ENCODE measurements around the gene C15orf61. TPM values are rescaled to one million over a fixed set of nuclear protein-coding genes. Genes with fewer than 3 reads are reported as not detected.

C15orf61 gene
- total RNA-seq, 1 donor from 2014 or later, result 7.7 TPM

DNA sequence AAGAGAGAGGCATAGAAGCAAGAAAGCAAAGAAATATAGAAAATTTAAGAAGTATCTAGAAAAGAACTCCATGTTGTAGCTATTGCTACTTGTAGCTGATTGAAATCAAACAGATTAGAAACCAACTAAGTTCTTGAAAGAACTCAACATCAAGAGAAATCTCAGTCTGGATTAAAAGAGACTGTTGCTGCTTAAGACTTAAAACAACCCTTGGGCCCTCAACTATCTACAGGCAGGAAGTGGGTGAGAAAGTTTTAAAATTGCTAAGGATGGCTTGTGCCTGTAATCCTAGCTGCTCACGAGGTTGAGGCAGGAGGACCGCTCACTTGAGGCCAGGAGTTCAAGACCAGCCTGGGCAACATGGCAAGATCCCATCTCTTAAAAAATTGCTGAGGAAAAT, 39.3 kb upstream of the C15orf61 start:
- TF ChIP-seq, protein P1, sequence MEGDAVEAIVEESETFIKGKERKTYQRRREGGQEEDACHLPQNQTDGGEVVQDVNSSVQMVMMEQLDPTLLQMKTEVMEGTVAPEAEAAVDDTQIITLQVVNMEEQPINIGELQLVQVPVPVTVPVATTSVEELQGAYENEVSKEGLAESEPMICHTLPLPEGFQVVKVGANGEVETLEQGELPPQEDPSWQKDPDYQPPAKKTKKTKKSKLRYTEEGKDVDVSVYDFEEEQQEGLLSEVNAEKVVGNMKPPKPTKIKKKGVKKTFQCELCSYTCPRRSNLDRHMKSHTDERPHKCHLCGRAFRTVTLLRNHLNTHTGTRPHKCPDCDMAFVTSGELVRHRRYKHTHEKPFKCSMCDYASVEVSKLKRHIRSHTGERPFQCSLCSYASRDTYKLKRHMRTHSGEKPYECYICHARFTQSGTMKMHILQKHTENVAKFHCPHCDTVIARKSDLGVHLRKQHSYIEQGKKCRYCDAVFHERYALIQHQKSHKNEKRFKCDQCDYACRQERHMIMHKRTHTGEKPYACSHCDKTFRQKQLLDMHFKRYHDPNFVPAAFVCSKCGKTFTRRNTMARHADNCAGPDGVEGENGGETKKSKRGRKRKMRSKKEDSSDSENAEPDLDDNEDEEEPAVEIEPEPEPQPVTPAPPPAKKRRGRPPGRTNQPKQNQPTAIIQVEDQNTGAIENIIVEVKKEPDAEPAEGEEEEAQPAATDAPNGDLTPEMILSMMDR (IDR thresholded peaks at IDR 0.05; ENCODE audit: unreplicated experiment), result no peak
- Mint-ChIP-seq H3K4me3 (no peak overlapping the region), H3K27me3 (ENCODE audit: low read depth) (peaks cover 3% of the 10 kb centered on the region), H3K27ac (no peak overlapping the region), H3K9me3 (peaks cover 9% of the 10 kb centered on the region), H3K4me1 (no peaks in the 10 kb centered on the region), H3K36me3 (peaks cover 7% of the 10 kb centered on the region)
- DNase-seq (ENCODE audit: low spot score in 2 of 2, unreplicated experiment in 2 of 2), result no peak

DNA sequence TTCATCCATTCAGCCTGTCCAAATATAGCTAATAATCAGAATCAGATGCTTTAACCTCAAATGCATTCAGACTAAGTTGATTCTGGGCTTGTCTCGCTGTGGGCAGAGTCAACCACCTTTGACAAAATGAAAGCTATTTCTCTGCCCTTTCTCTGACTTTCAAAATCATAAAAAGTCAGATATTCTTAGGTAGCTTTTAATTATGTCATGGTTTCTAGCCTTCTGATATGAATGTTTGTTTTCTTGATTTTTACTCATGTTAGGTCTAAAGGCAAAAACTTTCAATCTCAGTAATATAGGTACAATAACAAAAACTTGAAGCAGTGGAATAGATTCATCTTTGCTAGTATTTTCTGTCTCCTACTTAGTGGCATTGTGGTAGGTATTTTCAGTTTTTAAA, 25.3 kb upstream of the C15orf61 start:
- peaks cover 2% of the 10 kb centered on the region for H3K36me3 Mint-ChIP-seq
- peaks cover 4% of the 10 kb centered on the region for H3K27me3 Mint-ChIP-seq (ENCODE audit: low read depth)
- no peak overlapping the region for H3K27ac Mint-ChIP-seq
- no peak for DNase-seq (ENCODE audit: low spot score in 2 of 2, unreplicated experiment in 2 of 2)
- no peak overlapping the region for H3K4me3 Mint-ChIP-seq
- peaks cover 4% of the 10 kb centered on the region for H3K9me3 Mint-ChIP-seq
- TF ChIP-seq, protein P1 (IDR thresholded peaks at IDR 0.05; ENCODE audit: unreplicated experiment), result no peak
- H3K4me1 Mint-ChIP-seq, result no peaks in the 10 kb centered on the region

DNA sequence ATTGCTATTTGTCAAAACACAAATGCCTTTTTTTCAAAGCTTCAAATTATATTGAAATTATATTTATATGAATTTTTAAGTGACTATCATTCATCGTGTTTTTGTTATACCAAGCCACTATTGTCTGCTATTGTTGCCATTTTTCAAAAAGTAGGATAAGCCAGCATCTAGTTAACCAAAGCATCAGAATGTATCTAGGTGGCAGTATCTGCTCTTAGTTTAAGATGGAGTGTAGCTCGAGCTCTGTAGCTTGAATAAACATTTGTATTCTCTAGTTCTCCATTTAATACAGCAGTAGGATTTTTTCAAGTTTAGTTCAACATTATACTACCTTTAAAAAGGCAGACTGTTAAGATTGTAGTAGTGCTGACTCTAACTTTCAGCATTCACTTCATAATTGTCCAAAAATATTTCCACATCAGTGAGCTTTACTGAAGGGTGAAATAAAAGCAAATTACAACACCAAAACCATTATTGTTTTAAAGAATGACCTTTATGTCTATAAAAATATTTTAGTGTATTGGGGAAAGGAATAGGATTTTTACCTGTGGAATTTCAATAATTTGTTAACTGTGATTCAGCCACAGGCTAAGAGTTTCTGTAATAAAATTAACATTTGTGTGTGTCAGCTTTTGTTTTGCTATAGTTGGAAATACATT, 19.6 kb upstream of the C15orf61 start:
- no peak overlapping the region for H3K4me3 Mint-ChIP-seq
- TF ChIP-seq, protein P1 (IDR thresholded peaks at IDR 0.05; ENCODE audit: unreplicated experiment), result no peak
- peaks cover 4% of the 10 kb centered on the region for H3K9me3 Mint-ChIP-seq
- no peak overlapping the region for H3K27ac Mint-ChIP-seq
- H3K27me3 Mint-ChIP-seq (ENCODE audit: low read depth), result no peaks in the 10 kb centered on the region
- no peak for DNase-seq (ENCODE audit: low spot score in 2 of 2, unreplicated experiment in 2 of 2)
- peaks cover 2% of the 10 kb centered on the region for H3K36me3 Mint-ChIP-seq
- peaks cover 7% of the 10 kb centered on the region for H3K4me1 Mint-ChIP-seq

GRCh38 chr15:67501836-67502461, 19.0 kb upstream of the C15orf61 start:
- peaks cover 7% of the 10 kb centered on the region for H3K4me1 Mint-ChIP-seq
- TF ChIP-seq, protein P1 (IDR thresholded peaks at IDR 0.05; ENCODE audit: unreplicated experiment), result no peak
- H3K27ac Mint-ChIP-seq, result no peak overlapping the region
- no peak overlapping the region for H3K4me3 Mint-ChIP-seq
- DNase-seq (ENCODE audit: low spot score in 2 of 2, unreplicated experiment in 2 of 2), result no peak
- peaks cover 2% of the 10 kb centered on the region for H3K36me3 Mint-ChIP-seq
- peaks cover 4% of the 10 kb centered on the region for H3K9me3 Mint-ChIP-seq
- H3K27me3 Mint-ChIP-seq (ENCODE audit: low read depth), result no peaks in the 10 kb centered on the region

DNA sequence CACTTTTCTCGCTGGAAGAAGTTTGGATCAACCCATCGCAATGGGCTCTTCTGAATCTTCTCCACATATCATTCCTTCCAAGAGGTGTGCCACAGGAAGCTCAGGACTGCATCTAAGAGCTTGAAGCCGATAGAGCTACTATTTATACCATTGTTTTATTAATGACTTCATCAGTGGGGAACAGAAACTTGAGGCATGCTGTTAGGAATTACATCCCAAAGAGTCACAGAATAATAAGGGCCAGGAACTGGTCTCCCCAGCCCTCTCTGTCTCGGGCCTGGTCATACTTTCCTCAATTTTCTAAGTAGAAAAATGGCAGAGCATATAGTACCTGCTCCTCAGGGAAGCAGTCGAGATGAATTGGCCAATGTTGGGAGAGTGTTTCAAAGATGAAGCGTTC, 16.9 kb upstream of the C15orf61 start:
- peaks cover 7% of the 10 kb centered on the region for H3K4me1 Mint-ChIP-seq
- TF ChIP-seq, protein P1 (IDR thresholded peaks at IDR 0.05; ENCODE audit: unreplicated experiment), result no peak
- H3K27ac Mint-ChIP-seq, result no peak overlapping the region
- no peaks in the 10 kb centered on the region for H3K9me3 Mint-ChIP-seq
- H3K4me3 Mint-ChIP-seq, result no peak overlapping the region
- peaks cover 6% of the 10 kb centered on the region for H3K36me3 Mint-ChIP-seq
- no peaks in the 10 kb centered on the region for H3K27me3 Mint-ChIP-seq (ENCODE audit: low read depth)
- DNase-seq (ENCODE audit: low spot score in 2 of 2, unreplicated experiment in 2 of 2), result no peak
